Measurements from ENCODE around the gene ATXN1.

DNA sequence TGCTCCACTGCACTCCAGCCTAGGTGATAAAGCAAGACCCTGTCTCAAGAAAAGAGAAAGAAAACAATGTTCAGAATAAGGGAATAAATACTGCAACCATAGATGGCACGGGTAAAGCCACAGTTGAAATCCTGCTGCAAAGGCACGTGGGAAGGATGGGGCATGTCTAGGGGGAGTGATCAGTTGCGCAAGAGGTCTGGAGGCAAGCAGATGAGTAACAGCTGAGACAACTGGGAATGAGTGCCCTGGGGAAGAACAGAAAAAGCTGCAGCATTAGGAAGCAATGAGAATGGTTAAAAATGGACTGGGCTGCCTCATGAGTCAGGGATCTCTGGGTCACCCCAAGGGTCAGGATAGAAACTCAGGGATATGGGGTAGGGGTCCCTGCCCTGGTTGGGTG lies 426.6 kb downstream of the ATXN1 start:
- TF ChIP-seq, protein P1, sequence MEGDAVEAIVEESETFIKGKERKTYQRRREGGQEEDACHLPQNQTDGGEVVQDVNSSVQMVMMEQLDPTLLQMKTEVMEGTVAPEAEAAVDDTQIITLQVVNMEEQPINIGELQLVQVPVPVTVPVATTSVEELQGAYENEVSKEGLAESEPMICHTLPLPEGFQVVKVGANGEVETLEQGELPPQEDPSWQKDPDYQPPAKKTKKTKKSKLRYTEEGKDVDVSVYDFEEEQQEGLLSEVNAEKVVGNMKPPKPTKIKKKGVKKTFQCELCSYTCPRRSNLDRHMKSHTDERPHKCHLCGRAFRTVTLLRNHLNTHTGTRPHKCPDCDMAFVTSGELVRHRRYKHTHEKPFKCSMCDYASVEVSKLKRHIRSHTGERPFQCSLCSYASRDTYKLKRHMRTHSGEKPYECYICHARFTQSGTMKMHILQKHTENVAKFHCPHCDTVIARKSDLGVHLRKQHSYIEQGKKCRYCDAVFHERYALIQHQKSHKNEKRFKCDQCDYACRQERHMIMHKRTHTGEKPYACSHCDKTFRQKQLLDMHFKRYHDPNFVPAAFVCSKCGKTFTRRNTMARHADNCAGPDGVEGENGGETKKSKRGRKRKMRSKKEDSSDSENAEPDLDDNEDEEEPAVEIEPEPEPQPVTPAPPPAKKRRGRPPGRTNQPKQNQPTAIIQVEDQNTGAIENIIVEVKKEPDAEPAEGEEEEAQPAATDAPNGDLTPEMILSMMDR (IDR thresholded peaks at IDR 0.05), result no peak
- no peak for TF ChIP-seq POLR2A (IDR thresholded peaks at IDR 0.05)

Data from testis (tissue), 2 donors.